H1 (cell line): ENCODE data around the gene PLBD2. TPM values are rescaled to one million over a fixed set of nuclear protein-coding genes. Genes with fewer than 3 reads are reported as not detected.

Experiments used
- CTCF ChIA-PET: fragments of 300-600 bp; sonication (Branson Sonifier 250); formaldehyde crosslinking; loops from one replicate; lab custom pipeline; 2021; ENCODE audit not compliant: partially characterized antibody; lab: Charles Lee
- POLR2A ChIA-PET: fragments of 300-600 bp; sonication (Branson Sonifier 250); formaldehyde crosslinking; loops from one replicate; lab custom pipeline; 2021; ENCODE audit warnings: inconsistent platforms; ENCODE audit not compliant: partially characterized antibody; lab: Charles Lee
- DNase-seq, 2 experiments: peaks; one replicate each; pipeline versions ENCODE4 v3.0.0 to v3.0.0-alpha.2; 2010 to 2022; ENCODE audit warnings: low spot score in 2 of 2, low read depth in 1 of 2, mixed read lengths in 1 of 2
- FAIRE-seq: peaks from 2 replicates; lab custom pipeline; 2011; peaks lifted over from hg19 to GRCh38; lab: Jason Lieb, UNC
- H2AFZ ChIP-seq: 2 replicates; pipeline ENCODE4 v1.8.1; 2012; ENCODE audit warnings: low read length, inconsistent platforms
- H2AK5ac ChIP-seq: 2 replicates; pipeline ENCODE4 v1.6.1; 2013; ENCODE audit warnings: low read depth, low read length
- H2BK120ac ChIP-seq: replicated peaks from 2 replicates; pipeline ENCODE3; 2013; ENCODE audit warnings: low read depth, low read length, inconsistent platforms
- H2BK12ac ChIP-seq: 2 replicates; pipeline ENCODE4 v1.6.1; 2013; ENCODE audit warnings: low read depth, low read length
- H2BK15ac ChIP-seq: 2 replicates; pipeline ENCODE4 v1.6.1; 2013; ENCODE audit warnings: low read length
- H2BK20ac ChIP-seq: 2 replicates; pipeline ENCODE4 v1.6.1; 2013; ENCODE audit warnings: low read length
- H2BK5ac ChIP-seq: 2 replicates; pipeline ENCODE4 v1.6.1; 2013; ENCODE audit warnings: low read depth, low read length
- H3K14ac ChIP-seq: 2 replicates; pipeline ENCODE4 v1.6.1; 2013; ENCODE audit warnings: inconsistent platforms; ENCODE audit not compliant: insufficient read length
- H3K18ac ChIP-seq: 2 replicates; pipeline ENCODE4 v1.6.1; 2013; ENCODE audit warnings: low read length; ENCODE audit errors: extremely low read depth
- H3K23ac ChIP-seq: 2 replicates; pipeline ENCODE4 v1.6.1; 2013; ENCODE audit warnings: inconsistent platforms; ENCODE audit not compliant: insufficient read length
- H3K23me2 ChIP-seq: 2 replicates; pipeline ENCODE4 v1.6.1; 2013; ENCODE audit warnings: low read depth, low read length
- H3K27ac ChIP-seq: 2 replicates; pipeline ENCODE4 v1.6.1; 2011; ENCODE audit warnings: low read depth, low read length, inconsistent platforms
- H3K27me3 ChIP-seq, 4 experiments: replicated peaks in 1 of 4; 1 replicate in 1 of 4; 2 replicates in 3 of 4; pipeline versions ENCODE4 v1.6.1 to v1.8.1; 2011 to 2013; ENCODE audit warnings: low read length in 3 of 4, mild to moderate bottlenecking in 3 of 4, inconsistent platforms in 2 of 4, mixed read lengths in 2 of 4, moderate library complexity in 1 of 4; ENCODE audit not compliant: control insufficient read depth in 3 of 4, insufficient read depth in 3 of 4; ENCODE audit errors: extremely low read depth in 1 of 4
- H3K36me3 ChIP-seq, 4 experiments: 2 replicates each; pipeline versions ENCODE4 v1.6.1 to v1.8.1; 2011 to 2013; ENCODE audit warnings: mild to moderate bottlenecking in 4 of 4, low read length in 3 of 4, moderate library complexity in 2 of 4, control low read depth in 1 of 4, inconsistent platforms in 1 of 4; ENCODE audit not compliant: insufficient read depth in 4 of 4, control insufficient read depth in 2 of 4
- H3K4ac ChIP-seq: replicated peaks from 2 replicates; pipeline ENCODE3; 2013; ENCODE audit warnings: low read length, low read depth, mixed read lengths, inconsistent platforms; ENCODE audit not compliant: insufficient read length
- H3K4me1 ChIP-seq, 4 experiments: replicated peaks in 1 of 4; 1 replicate in 1 of 4; 2 replicates in 3 of 4; pipeline versions ENCODE4 v1.6.1 to v1.8.1; 2011 to 2013; ENCODE audit warnings: low read length in 3 of 4, inconsistent platforms in 2 of 4, mixed read lengths in 1 of 4; ENCODE audit not compliant: insufficient read depth in 4 of 4, control insufficient read depth in 3 of 4
- H3K4me2 ChIP-seq, 2 experiments: 2 replicates each; pipeline versions ENCODE4 v1.6.1 to v1.8.1; 2011 to 2013; ENCODE audit warnings: low read depth in 2 of 2, low read length in 2 of 2, control low read depth in 1 of 2, inconsistent platforms in 1 of 2, mild to moderate bottlenecking in 1 of 2; ENCODE audit not compliant: insufficient read depth in 1 of 2
- H3K4me3 ChIP-seq, 4 experiments: fragments of 200-600, 300-600 bp in 1 of 4; sonication (generic), shearing (Covaris generic), sonication (Bioruptor Twin) in 1 of 4; 2 replicates each; pipeline versions ENCODE4 v1.5.1 to v1.8.1; 2011 to 2016; ENCODE audit warnings: low read length in 4 of 4, low read depth in 3 of 4, control low read depth in 2 of 4, inconsistent platforms in 2 of 4, mild to moderate bottlenecking in 2 of 4, mixed read lengths in 1 of 4, moderate library complexity in 1 of 4; ENCODE audit not compliant: insufficient read depth in 2 of 4; ENCODE audit errors: extremely low read depth in 1 of 4
- H3K56ac ChIP-seq: replicated peaks from 2 replicates; pipeline ENCODE3; 2013; ENCODE audit warnings: low read depth, mild to moderate bottlenecking, mixed read lengths, low read length, inconsistent platforms; ENCODE audit not compliant: insufficient read length
- H3K79me1 ChIP-seq: 2 replicates; pipeline ENCODE4 v1.6.1; 2013; ENCODE audit warnings: low read depth, low read length, control low read depth
- H3K79me2 ChIP-seq, 2 experiments: 2 replicates each; pipeline versions ENCODE4 v1.6.1 to v1.8.1; 2012 to 2013; ENCODE audit warnings: low read length in 2 of 2, mild to moderate bottlenecking in 2 of 2, inconsistent platforms in 1 of 2; ENCODE audit not compliant: insufficient read depth in 2 of 2, control insufficient read depth in 1 of 2
- H3K9ac ChIP-seq, 4 experiments: replicated peaks in 1 of 4; 1 replicate in 1 of 4; 2 replicates in 3 of 4; pipeline versions ENCODE4 v1.6.1 to v1.8.1; 2011 to 2013; ENCODE audit warnings: low read depth in 3 of 4, low read length in 3 of 4, control low read depth in 2 of 4, mild to moderate bottlenecking in 2 of 4, moderate library complexity in 2 of 4, inconsistent platforms in 1 of 4; ENCODE audit errors: extremely low read depth in 1 of 4
- H3K9me3 ChIP-seq, 2 experiments: 2 replicates each; pipeline versions ENCODE4 v1.6.1 to v1.8.1; 2012 to 2013; ENCODE audit warnings: mild to moderate bottlenecking in 2 of 2, moderate library complexity in 2 of 2, control low read depth in 1 of 2, inconsistent platforms in 1 of 2, low read depth in 1 of 2, low read length in 1 of 2, mixed read lengths in 1 of 2; ENCODE audit not compliant: insufficient read depth in 2 of 2
- H4K20me1 ChIP-seq, 2 experiments: replicated peaks in 1 of 2; 2 replicates each; pipeline versions ENCODE3 to v1.8.1; 2011 to 2013; ENCODE audit warnings: inconsistent platforms in 2 of 2, low read length in 2 of 2, mild to moderate bottlenecking in 1 of 2; ENCODE audit not compliant: insufficient read depth in 2 of 2, control insufficient read depth in 1 of 2
- H4K5ac ChIP-seq: 2 replicates; pipeline ENCODE4 v1.6.1; 2013; ENCODE audit warnings: low read length, low read depth, mixed read lengths, inconsistent platforms; ENCODE audit not compliant: insufficient read length
- H4K8ac ChIP-seq: 2 replicates; pipeline ENCODE4 v1.8.0; 2013; ENCODE audit warnings: mild to moderate bottlenecking, moderate library complexity, low read length, inconsistent platforms; ENCODE audit not compliant: insufficient read depth; ENCODE audit errors: extremely low read depth
- H4K91ac ChIP-seq: replicated peaks from 2 replicates; pipeline ENCODE3; 2013; ENCODE audit warnings: low read length, mixed read lengths, inconsistent platforms; ENCODE audit not compliant: insufficient read length
- ATF3 ChIP-seq: IDR thresholded peaks from 2 replicates; pipeline ENCODE4 v1.6.1; 2011; ENCODE audit warnings: low read depth, mild to moderate bottlenecking, low read length; ENCODE audit not compliant: insufficient read depth
- MAFK ChIP-seq: IDR thresholded peaks from 2 replicates; pipeline ENCODE4 v1.6.1; 2012; ENCODE audit warnings: low read depth, mild to moderate bottlenecking, improper control_type of control experiment, low read length
- SUZ12 ChIP-seq: fragments of 200-600 bp; sonication (generic); IDR thresholded peaks from 2 replicates; pipeline ENCODE4 v1.6.1; 2012; ENCODE audit warnings: mild to moderate bottlenecking, inconsistent platforms, low read length, moderate library complexity, mixed read lengths
- WGBS, 2 experiments: shearing (Covaris generic) in 1 of 2; methylation state at CpG; one replicate each; pipeline versions ENCODE4 v1.1.6 to v1.1.7; 2013 to 2015; ENCODE audit warnings: low lambda C conversion rate in 2 of 2, mixed read lengths in 2 of 2, inconsistent platforms in 1 of 2, low coverage in 1 of 2, missing lambda C conversion rate in 1 of 2; ENCODE audit not compliant: insufficient replicate concordance in 2 of 2, insufficient coverage in 1 of 2, insufficient read length in 1 of 2; ENCODE audit errors: extremely low coverage in 1 of 2, missing lambda C conversion rate in 1 of 2; 5-methylcytosine and 5-hydroxymethylcytosine counted together
- polyA plus RNA-seq, 7 experiments: library from polyadenylated mRNA; depleted of rRNA in 3 of 7; stranded (reverse) in 5 of 7; unstranded in 2 of 7; fragments of >200 nt in 5 of 7; fragments of 200-250 nt in 2 of 7; gene quantifications; 1 replicate in 5 of 7; 2 replicates in 1 of 7; 4 replicates in 1 of 7; pipeline versions ENCODE4 v1.2.1 to v1.2.3, GENCODE V29; 2011 to 2013; ENCODE audit warnings: missing spikeins in 2 of 7, mixed read lengths in 2 of 7
- total RNA-seq: library from RNA; stranded (reverse); fragmentation: NEBNext Ultra II Directional; extraction: Animal tissue kit (Norgen Biotek cat#: 25700); gene quantifications from 2 replicates; pipeline ENCODE4 v1.2.1, GENCODE V29; 2021

Gene PLBD2
- total and polyA plus RNA-seq, 2 of the 8 experiments (the other 6 are each of a cell fraction or from before 2014, with no cell fraction given) = 16.8 to 33.5 TPM

GRCh38 chr12:113372371-113372770, 14.0 kb downstream of the PLBD2 start:
- H3K4me2 ChIP-seq = no peak overlapping the region
- no peak for FAIRE-seq
- CTCF ChIA-PET = interaction anchor here (1.0 kb wide), 1 partner anchor 12 kb away, joined by 3 read pairs; no protein-coding TSS in a partner anchor

More at GRCh38 chr12:113372371-113372770, 14.0 kb downstream of the PLBD2 start:
- H3K14ac ChIP-seq = no peak overlapping the region
- 79% methylated on average over 9 of the region's 9 CpGs; no CpG with 5 or more reads in 1 of the 2 experiments for WGBS, 2 experiments
- no peak overlapping the region for H3K27ac ChIP-seq
- H3K9me3 ChIP-seq = no peaks in the 10 kb centered on the region
- H4K8ac ChIP-seq = no peak overlapping the region
- no peak overlapping the region for H2BK15ac ChIP-seq
- TF ChIP-seq MAFK (no peak), ATF3 (no peak), SUZ12 (no peak)
- H3K27me3 ChIP-seq = no peaks in the 10 kb centered on the region
- no peak overlapping the region for H2BK20ac ChIP-seq
- no peaks in the 10 kb centered on the region for H3K4me1 ChIP-seq
- H3K36me3 ChIP-seq = peaks cover 0 to 7% (median 0%) of the 10 kb centered on the region in 4 experiments; a peak in 5 of 8 replicates
- peaks cover 5% of the 10 kb centered on the region; the same call in 1 of the 2 replicates for H3K23me2 ChIP-seq
- no peak overlapping the region for H2BK12ac ChIP-seq
- H4K5ac ChIP-seq = no peak overlapping the region
- peaks cover 4% of the 10 kb centered on the region; the same call in 1 of the 2 replicates for H3K79me1 ChIP-seq
- POLR2A ChIA-PET = no interaction called here
- H3K23ac ChIP-seq = no peak overlapping the region
- peaks cover 2 to 7% of the 10 kb centered on the region in 2 experiments for H4K20me1 ChIP-seq
- no peak for DNase-seq
- H3K9ac ChIP-seq = no peak overlapping the region
- no peak overlapping the region for H3K4me3 ChIP-seq
- H3K79me2 ChIP-seq = no peaks in the 10 kb centered on the region
- H3K18ac ChIP-seq = no peak overlapping the region
- H2BK120ac ChIP-seq = no peak overlapping the region
- H2BK5ac ChIP-seq = no peak overlapping the region
- no peak overlapping the region for H2AK5ac ChIP-seq
- H2AFZ ChIP-seq = no peak overlapping the region
- no peak overlapping the region for H3K56ac ChIP-seq
- no peak overlapping the region for H4K91ac ChIP-seq
- H3K4ac ChIP-seq = no peak overlapping the region
